H9 (cell line): ENCODE measurements around the gene CEP112. TPM values are rescaled to one million over a fixed set of nuclear protein-coding genes. Genes with fewer than 3 reads are reported as not detected.

ENCODE experiments used
- DNase-seq: peaks from one replicate; pipeline ENCODE4 v3.0.0-alpha.2; 2017
- H2AFZ ChIP-seq: one replicate; pipeline ENCODE4 v1.6.1; 2013; ENCODE audit warnings: mild to moderate bottlenecking, low read length, control low read depth, moderate library complexity
- H2AK5ac ChIP-seq: 2 replicates; pipeline ENCODE4 v1.6.1; 2013; ENCODE audit warnings: low read length, control low read depth, mixed read lengths; ENCODE audit not compliant: insufficient read length
- H2BK120ac ChIP-seq: one replicate; pipeline ENCODE4 v1.6.1; 2013; ENCODE audit warnings: low read depth, mild to moderate bottlenecking, low read length, control low read depth, inconsistent platforms; ENCODE audit not compliant: poor library complexity, severe bottlenecking
- H2BK12ac ChIP-seq: 2 replicates; pipeline ENCODE4 v1.6.1; 2013; ENCODE audit warnings: low read length, control low read depth, mixed read lengths, low read depth; ENCODE audit not compliant: insufficient read length
- H2BK15ac ChIP-seq: 2 replicates; pipeline ENCODE4 v1.6.1; 2013; ENCODE audit warnings: low read depth, low read length, control low read depth
- H2BK20ac ChIP-seq: one replicate; pipeline ENCODE4 v1.6.1; 2013; ENCODE audit warnings: low read depth, mild to moderate bottlenecking, low read length, control low read depth, inconsistent platforms; ENCODE audit not compliant: poor library complexity, severe bottlenecking
- H2BK5ac ChIP-seq: 2 replicates; pipeline ENCODE4 v1.6.1; 2013; ENCODE audit warnings: low read length, control low read depth, mixed read lengths; ENCODE audit not compliant: insufficient read length
- H3K14ac ChIP-seq: 2 replicates; pipeline ENCODE4 v1.6.1; 2013; ENCODE audit warnings: low read length, control low read depth; ENCODE audit not compliant: insufficient read depth
- H3K18ac ChIP-seq: 2 replicates; pipeline ENCODE4 v1.6.1; 2013; ENCODE audit warnings: low read depth, mild to moderate bottlenecking, mixed read lengths, low read length, control low read depth; ENCODE audit not compliant: insufficient read length
- H3K23ac ChIP-seq: 2 replicates; pipeline ENCODE4 v1.6.1; 2013; ENCODE audit warnings: low read length, control low read depth, mixed read lengths, low read depth; ENCODE audit not compliant: insufficient read length
- H3K23me2 ChIP-seq: 2 replicates; pipeline ENCODE4 v1.6.1; 2013; ENCODE audit warnings: low read depth, mild to moderate bottlenecking, mixed read lengths, low read length, control low read depth; ENCODE audit not compliant: insufficient read length, poor library complexity, severe bottlenecking
- H3K27ac ChIP-seq: 2 replicates; pipeline ENCODE4 v1.5.1; 2013; ENCODE audit warnings: low read length, control low read depth, mixed read lengths, low read depth; ENCODE audit not compliant: insufficient read length
- H3K27me3 ChIP-seq: 2 replicates; pipeline ENCODE4 v1.6.1; 2013; ENCODE audit warnings: low read length, control low read depth, inconsistent platforms; ENCODE audit not compliant: insufficient read depth
- H3K4ac ChIP-seq: 2 replicates; pipeline ENCODE4 v1.6.1; 2013; ENCODE audit warnings: low read depth, mild to moderate bottlenecking, control low read depth, inconsistent platforms, low read length, moderate library complexity
- H3K4me1 ChIP-seq: 2 replicates; pipeline ENCODE4 v1.6.1; 2013; ENCODE audit warnings: low read length, control low read depth, inconsistent platforms; ENCODE audit not compliant: insufficient read depth
- H3K4me2 ChIP-seq: 2 replicates; pipeline ENCODE4 v1.6.1; 2013; ENCODE audit warnings: low read length, control low read depth, mixed read lengths; ENCODE audit not compliant: insufficient read length, insufficient read depth
- H3K56ac ChIP-seq: 2 replicates; pipeline ENCODE4 v1.6.1; 2013; ENCODE audit warnings: low read depth, mild to moderate bottlenecking, mixed read lengths, low read length, control low read depth; ENCODE audit not compliant: insufficient read length
- H3K79me1 ChIP-seq: 2 replicates; pipeline ENCODE4 v1.6.1; 2013; ENCODE audit warnings: low read depth, mild to moderate bottlenecking, moderate library complexity, low read length, control low read depth, inconsistent platforms; ENCODE audit not compliant: insufficient read depth, poor library complexity, severe bottlenecking
- H3K79me2 ChIP-seq: 2 replicates; pipeline ENCODE4 v1.6.1; 2013; ENCODE audit warnings: low read length, control low read depth, inconsistent platforms; ENCODE audit not compliant: insufficient read depth
- H3K9ac ChIP-seq: 2 replicates; pipeline ENCODE4 v1.6.1; 2013; ENCODE audit warnings: low read length, control low read depth, mixed read lengths; ENCODE audit not compliant: insufficient read length; ENCODE audit errors: extremely low read depth
- H3K9me3 ChIP-seq: one replicate; pipeline ENCODE4 v1.6.1; 2013; ENCODE audit warnings: low read depth, low read length, inconsistent platforms; ENCODE audit not compliant: control insufficient read depth
- H3T11ph ChIP-seq: one replicate; pipeline ENCODE4 v1.6.1; 2013; ENCODE audit warnings: mild to moderate bottlenecking, low read length, control low read depth, inconsistent platforms
- H4K20me1 ChIP-seq: one replicate; pipeline ENCODE4 v1.6.1; 2013; ENCODE audit not compliant: control insufficient read depth, insufficient read length, insufficient read depth
- H4K5ac ChIP-seq: 2 replicates; pipeline ENCODE4 v1.6.1; 2013; ENCODE audit warnings: low read depth, mild to moderate bottlenecking, mixed read lengths, low read length, control low read depth; ENCODE audit not compliant: insufficient read length
- H4K8ac ChIP-seq: replicated peaks from 2 replicates; pipeline ENCODE4 v1.6.1; 2013; ENCODE audit warnings: low read length, control low read depth, mixed read lengths, low read depth; ENCODE audit not compliant: insufficient read length
- H4K91ac ChIP-seq: 2 replicates; pipeline ENCODE4 v1.6.1; 2013; ENCODE audit warnings: low read depth, mild to moderate bottlenecking, moderate library complexity, mixed read lengths, low read length, control low read depth; ENCODE audit not compliant: insufficient read length
- H3K27ac Mint-ChIP-seq, 3 experiments: 2 replicates in 2 of 3; 3 replicates in 1 of 3; pipeline ENCODE4 v1.8.0; 2020 to 2021; ENCODE audit warnings: mixed read lengths in 3 of 3, mild to moderate bottlenecking in 1 of 3, moderate library complexity in 1 of 3
- H3K27me3 Mint-ChIP-seq: 2 replicates; pipeline ENCODE4 v1.8.0; 2021; ENCODE audit warnings: low read depth, mild to moderate bottlenecking, moderate library complexity, mixed read lengths
- H3K36me3 Mint-ChIP-seq, 3 experiments: 2 replicates in 2 of 3; 3 replicates in 1 of 3; pipeline ENCODE4 v1.8.0; 2020 to 2021; ENCODE audit warnings: low read depth in 3 of 3, mixed read lengths in 3 of 3; ENCODE audit not compliant: insufficient read depth in 1 of 3
- H3K4me1 Mint-ChIP-seq, 2 experiments: 2 replicates each; pipeline ENCODE4 v1.8.0; 2020; ENCODE audit warnings: mixed read lengths in 2 of 2
- H3K4me3 Mint-ChIP-seq, 2 experiments: 2 replicates in 1 of 2; 3 replicates in 1 of 2; pipeline ENCODE4 v1.8.0; 2020 to 2021; ENCODE audit warnings: mild to moderate bottlenecking in 2 of 2, mixed read lengths in 2 of 2, moderate library complexity in 1 of 2
- H3K9me3 Mint-ChIP-seq, 2 experiments: 2 replicates in 1 of 2; 3 replicates in 1 of 2; pipeline ENCODE4 v1.8.0; 2020; ENCODE audit warnings: mild to moderate bottlenecking in 2 of 2, mixed read lengths in 2 of 2, moderate library complexity in 1 of 2
- CTCF ChIP-seq: fragments of 200-600 bp; sonication (generic); conservative IDR thresholded peaks from 3 replicates; pipeline ENCODE4 v1.8.0; 2021; ENCODE audit warnings: antibody characterized with exemption, mild to moderate bottlenecking
- total RNA-seq: library from RNA; stranded (reverse); gene quantifications from 2 replicates; pipeline ENCODE4 v1.2.1, GENCODE V29; 2021

The CEP112 gene
- total RNA-seq, 1 experiment from 2014 or later = 5.4 TPM

DNA sequence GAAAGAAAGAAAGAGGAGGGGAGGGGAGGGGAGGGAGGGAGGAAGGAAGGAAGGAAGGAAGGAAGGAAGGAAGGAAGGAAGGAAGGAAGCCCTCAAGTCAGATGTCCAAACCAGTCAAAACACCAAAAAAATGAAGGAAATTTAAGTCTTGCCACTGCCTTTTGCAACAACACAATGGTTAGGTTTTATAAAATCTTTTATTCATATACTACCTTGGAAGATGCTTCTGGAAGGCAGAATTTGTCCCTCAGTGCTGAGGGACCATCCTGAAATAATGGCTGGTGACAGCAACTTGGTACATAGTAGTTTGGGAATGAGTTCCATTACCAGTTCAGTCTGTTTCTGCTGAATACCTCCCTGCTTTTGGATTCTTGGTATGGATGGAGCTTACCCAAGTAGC lies 29.4 kb upstream of the CEP112 start:
- Histone ChIP-seq H4K20me1 (no peaks in the 10 kb centered on the region), H3K14ac (no peak overlapping the region), H2BK5ac (no peak overlapping the region), H3K4me1 (no peaks in the 10 kb centered on the region), H3K79me1 (no peaks in the 10 kb centered on the region), H3T11ph (no peak overlapping the region), H3K9ac (no peak overlapping the region), H3K4me2 (no peak overlapping the region), H2AFZ (no peak overlapping the region), H4K8ac (no peak overlapping the region), H3K23ac (no peak overlapping the region), H2BK12ac (no peak overlapping the region), H3K27me3 (no peaks in the 10 kb centered on the region), H3K23me2 (no peaks in the 10 kb centered on the region), H3K79me2 (no peaks in the 10 kb centered on the region), H3K4ac (no peak overlapping the region), H3K56ac (no peak overlapping the region), H4K5ac (no peak overlapping the region), H4K91ac (no peak overlapping the region), H2AK5ac (no peak overlapping the region), H2BK20ac (no peak overlapping the region), H3K18ac (no peak overlapping the region), H3K27ac (no peak overlapping the region), H3K9me3 (no peaks in the 10 kb centered on the region), H2BK120ac (no peak overlapping the region), H2BK15ac (no peak overlapping the region)
- H3K36me3 Mint-ChIP-seq = no peaks in the 10 kb centered on the region
- DNase-seq = no peak
- no peaks in the 10 kb centered on the region; the same call in 1 of the 2 replicates for H3K27me3 Mint-ChIP-seq
- H3K4me3 Mint-ChIP-seq = no peak overlapping the region
- no peak for TF ChIP-seq CTCF
- H3K9me3 Mint-ChIP-seq = no peaks in the 10 kb centered on the region
- H3K4me1 Mint-ChIP-seq = no peaks in the 10 kb centered on the region
- no peak overlapping the region for H3K27ac Mint-ChIP-seq
